A673 (cell line): Measurements from ENCODE around the gene VARS2.

Source experiments
- EZH2 ChIP-seq: fragments of 200-600 bp; sonication (generic); IDR thresholded peaks from 2 replicates; pipeline ENCODE4 v1.6.1; 2017; ENCODE audit warnings: borderline replicate concordance, low read depth, mild to moderate bottlenecking, mixed read lengths, antibody characterized with exemption, low read length; ENCODE audit not compliant: poor library complexity, severe bottlenecking
- TF ChIP-seq, protein P1 (sequence below): fragments of 300-800, 200-600 bp; sonication (generic); conservative IDR thresholded peaks from 2 replicates; pipeline ENCODE4 v1.5.1; 2017; ENCODE audit warnings: low read depth, mild to moderate bottlenecking, antibody characterized with exemption, low read length, moderate library complexity, mixed read lengths

DNA sequence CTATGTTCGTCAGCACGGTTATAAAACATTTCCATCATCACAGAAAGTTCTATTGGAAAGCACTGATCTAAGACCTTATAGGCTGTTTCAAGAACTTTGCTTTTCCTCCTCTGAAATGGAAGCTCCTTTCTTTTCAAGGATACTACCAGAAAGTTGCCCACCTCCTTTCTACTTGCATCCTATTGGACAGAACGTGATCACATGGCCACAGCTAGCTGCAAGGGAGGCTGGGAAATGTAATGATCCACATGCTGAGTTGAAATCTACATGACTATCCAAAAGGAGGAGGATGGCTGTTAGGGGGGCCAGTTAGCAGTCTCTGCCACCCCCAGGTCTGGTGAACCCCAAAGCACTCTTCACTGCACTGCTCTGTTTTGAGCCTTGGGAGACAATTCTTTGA is 14.6 kb downstream of the VARS2 start:
- TF ChIP-seq, protein P1, sequence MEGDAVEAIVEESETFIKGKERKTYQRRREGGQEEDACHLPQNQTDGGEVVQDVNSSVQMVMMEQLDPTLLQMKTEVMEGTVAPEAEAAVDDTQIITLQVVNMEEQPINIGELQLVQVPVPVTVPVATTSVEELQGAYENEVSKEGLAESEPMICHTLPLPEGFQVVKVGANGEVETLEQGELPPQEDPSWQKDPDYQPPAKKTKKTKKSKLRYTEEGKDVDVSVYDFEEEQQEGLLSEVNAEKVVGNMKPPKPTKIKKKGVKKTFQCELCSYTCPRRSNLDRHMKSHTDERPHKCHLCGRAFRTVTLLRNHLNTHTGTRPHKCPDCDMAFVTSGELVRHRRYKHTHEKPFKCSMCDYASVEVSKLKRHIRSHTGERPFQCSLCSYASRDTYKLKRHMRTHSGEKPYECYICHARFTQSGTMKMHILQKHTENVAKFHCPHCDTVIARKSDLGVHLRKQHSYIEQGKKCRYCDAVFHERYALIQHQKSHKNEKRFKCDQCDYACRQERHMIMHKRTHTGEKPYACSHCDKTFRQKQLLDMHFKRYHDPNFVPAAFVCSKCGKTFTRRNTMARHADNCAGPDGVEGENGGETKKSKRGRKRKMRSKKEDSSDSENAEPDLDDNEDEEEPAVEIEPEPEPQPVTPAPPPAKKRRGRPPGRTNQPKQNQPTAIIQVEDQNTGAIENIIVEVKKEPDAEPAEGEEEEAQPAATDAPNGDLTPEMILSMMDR: no peak
- no peak for TF ChIP-seq EZH2
